Measurements from ENCODE around the gene MREG. TPM values are rescaled to one million over a fixed set of nuclear protein-coding genes. Genes with fewer than 3 reads are reported as not detected.

MREG gene
- total RNA-seq, 1 donor from 2014 or later: 7.7 TPM

DNA sequence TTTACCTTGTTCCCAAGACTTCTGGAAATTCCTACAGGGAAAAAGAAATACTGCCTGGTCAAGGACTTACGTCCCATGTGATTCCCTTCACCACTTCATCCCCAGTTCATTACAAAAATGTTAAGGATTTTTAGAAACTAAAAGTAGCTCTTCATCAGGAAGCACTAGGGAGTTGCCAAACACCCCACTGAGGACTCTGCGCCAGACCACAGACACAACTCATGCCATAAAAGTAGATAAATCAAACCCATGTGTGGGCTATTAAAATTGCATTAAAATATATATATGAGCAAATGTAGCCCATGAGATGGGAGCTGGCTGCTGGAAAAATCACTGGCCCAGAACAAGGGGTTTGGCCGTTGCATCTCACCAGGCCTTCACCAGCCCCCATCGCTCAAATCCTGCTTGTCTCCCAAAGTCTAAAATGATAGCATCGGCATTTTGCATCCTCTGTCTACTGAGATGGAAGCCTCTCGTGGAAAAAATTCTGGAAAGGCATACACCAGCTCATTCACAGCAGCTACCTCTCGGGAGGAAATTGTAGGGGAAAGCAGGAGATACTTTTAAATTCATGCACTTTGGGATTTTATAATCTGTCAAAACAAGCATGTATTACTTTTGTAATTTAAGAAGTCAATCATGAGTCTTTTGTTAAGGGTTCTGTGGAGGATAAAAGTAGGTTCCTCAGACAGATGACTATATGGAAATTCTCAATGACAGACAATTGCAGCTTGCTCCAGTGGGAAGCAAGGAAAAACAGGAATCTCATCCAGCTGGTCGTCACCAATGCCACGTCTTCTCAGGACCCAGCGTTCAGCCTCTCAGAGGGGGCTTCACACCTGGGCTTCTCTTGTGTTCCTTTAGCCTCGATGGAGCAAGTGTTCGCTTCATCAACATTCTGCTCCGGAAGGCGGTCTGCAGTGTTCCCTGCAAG, 113.9 kb downstream of the MREG start:
- no peak for DNase-seq (ENCODE audit: extremely low read depth, low read depth, low spot score)

DNA sequence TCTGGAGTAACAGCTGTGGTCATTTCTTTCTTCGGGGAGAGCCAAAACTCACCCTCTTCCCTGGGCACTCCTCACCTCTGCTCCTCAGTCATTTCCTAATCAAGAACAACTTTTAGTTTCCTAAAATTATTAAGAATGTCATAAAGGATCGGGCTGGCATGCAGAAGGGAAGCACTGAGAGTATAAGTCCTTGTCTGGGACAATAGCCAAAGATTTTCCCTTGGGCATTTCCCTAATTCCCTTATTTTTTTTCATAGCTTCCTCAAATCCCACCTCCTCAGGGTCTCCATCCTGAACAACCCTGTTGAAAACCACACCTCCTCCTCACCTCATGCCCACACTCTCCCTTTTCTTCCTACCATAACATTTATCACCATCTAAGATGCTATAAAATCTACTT, 115.0 kb downstream of the MREG start:
- DNase-seq (ENCODE audit: extremely low read depth, low read depth, low spot score): no peak

DNA sequence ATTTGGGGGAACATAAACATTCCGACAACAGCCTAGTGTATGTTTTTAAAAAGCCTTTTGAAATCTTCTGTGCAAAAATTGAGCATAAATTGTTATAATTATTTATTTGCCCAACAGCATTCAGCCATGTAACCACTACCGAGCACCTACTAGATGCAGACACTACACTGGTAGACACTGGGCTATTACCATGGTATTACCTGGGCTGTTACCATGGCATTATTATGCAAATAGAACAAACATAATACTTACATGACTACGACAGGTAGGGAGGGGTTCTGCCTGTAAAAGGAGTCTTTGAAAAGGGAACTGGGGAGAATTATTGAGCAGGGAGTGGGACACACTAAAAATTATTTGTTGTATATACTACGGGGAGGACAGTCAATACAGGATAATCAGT, 116.4 kb downstream of the MREG start:
- no peak for DNase-seq (ENCODE audit: extremely low read depth, low read depth, low spot score)

DNA sequence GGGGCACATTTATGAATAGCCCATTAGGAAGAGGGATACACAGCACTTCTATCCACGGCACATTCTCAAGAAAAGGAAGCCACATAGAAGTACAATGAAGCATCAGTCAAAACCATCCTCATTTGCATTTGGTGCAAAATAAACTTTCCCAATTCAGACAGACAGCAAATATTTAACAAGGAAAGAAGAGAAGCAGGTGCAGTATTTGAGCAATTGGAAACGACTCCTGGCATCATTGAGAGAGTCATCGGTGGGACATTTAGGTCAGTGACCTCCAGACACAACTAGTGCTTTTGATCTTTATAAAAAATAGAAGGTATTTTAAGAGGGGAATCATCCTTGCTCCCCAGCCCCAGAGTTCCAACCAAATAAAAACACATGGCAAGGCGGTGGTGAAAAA, 118.0 kb downstream of the MREG start:
- no peak for DNase-seq (ENCODE audit: extremely low read depth, low read depth, low spot score)

Other genes with a start within 250 kb of the MREG start
- 6.2 and 6.5 TPM in 2 replicates for gene PECR, start 68.3 kb upstream of the MREG start, total RNA-seq
- 0.29 and 1.8 TPM in 2 replicates for gene TMEM169, start 68.4 kb upstream of the MREG start, total RNA-seq
- gene XRCC5, start 95.8 kb upstream of the MREG start, total RNA-seq: 190 and 214 TPM in 2 replicates

Data from glomerular endothelial cell (primary cell).